ENCODE results near the gene TMEM187.

The TMEM187 gene

GRCh38 chrX:153972368-153973126, at the start of gene TMEM187:
Gene TMEM187 (plus strand): TSS chrX:153972754. CDS start chrX:153982063, 9,309 bp downstream.
- peak; percentile 79 to 82 for DNase-seq

- no peak for DNase-seq
Measured at GRCh38 chrX:153922932-153923857, 49.4 kb upstream of the TMEM187 start.

- DNase-seq: peak; percentile 52 to 61
Measured at GRCh38 chrX:153924149-153924861, 48.2 kb upstream of the TMEM187 start.

GRCh38 chrX:153925387-153925738, 47.2 kb upstream of the TMEM187 start:
- no peak for DNase-seq

- peak in 1 of 2 donors; percentile 31 for DNase-seq
Measured at GRCh38 chrX:153925739-153926551, 46.6 kb upstream of the TMEM187 start, which contains the start of gene ARHGAP4. Gene ARHGAP4 (minus strand): TSS chrX:153926264. CDS start chrX:153926202, 62 bp downstream.

GRCh38 chrX:153926552-153926857, 46.0 kb upstream of the TMEM187 start:
- no peak for DNase-seq

- peak; percentile 56 to 63 for DNase-seq
Measured at GRCh38 chrX:153926858-153927671, 45.5 kb upstream of the TMEM187 start.

- no peak for DNase-seq
Measured at GRCh38 chrX:153927672-153927921, 45.0 kb upstream of the TMEM187 start.

GRCh38 chrX:153927922-153928760, 44.4 kb upstream of the TMEM187 start:
- DNase-seq: peak; percentile 88 to 94

GRCh38 chrX:153928846-153929245, 43.7 kb upstream of the TMEM187 start:
- DNase-seq: no peak

GRCh38 chrX:153929576-153929975, 43.0 kb upstream of the TMEM187 start:
- DNase-seq: no peak

- DNase-seq: no peak
Measured at GRCh38 chrX:153930011-153930910, 42.3 kb upstream of the TMEM187 start.

- DNase-seq: no peak
Measured at GRCh38 chrX:153931151-153931550, 41.4 kb upstream of the TMEM187 start.

GRCh38 chrX:153931748-153932147, 40.8 kb upstream of the TMEM187 start:
- no peak for DNase-seq

GRCh38 chrX:153932220-153932915, 40.2 kb upstream of the TMEM187 start:
- DNase-seq: no peak

GRCh38 chrX:153933748-153934147, 38.8 kb upstream of the TMEM187 start:
- DNase-seq: peak; percentile 16 to 43

GRCh38 chrX:153934148-153934761, 38.3 kb upstream of the TMEM187 start:
- DNase-seq: no peak

GRCh38 chrX:153934762-153935325, 37.7 kb upstream of the TMEM187 start, which contains the start of gene NAA10:
Gene NAA10 (minus strand): TSS chrX:153935037. CDS start chrX:153934904, 133 bp downstream.
- DNase-seq: peak; percentile 62

All from inflammatory macrophage treated with lipopolysaccharide for 1 hour (primary cell).